ENCODE data around the gene RAB34.

Gene RAB34, protein sequence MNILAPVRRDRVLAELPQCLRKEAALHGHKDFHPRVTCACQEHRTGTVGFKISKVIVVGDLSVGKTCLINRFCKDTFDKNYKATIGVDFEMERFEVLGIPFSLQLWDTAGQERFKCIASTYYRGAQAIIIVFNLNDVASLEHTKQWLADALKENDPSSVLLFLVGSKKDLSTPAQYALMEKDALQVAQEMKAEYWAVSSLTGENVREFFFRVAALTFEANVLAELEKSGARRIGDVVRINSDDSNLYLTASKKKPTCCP

DNA sequence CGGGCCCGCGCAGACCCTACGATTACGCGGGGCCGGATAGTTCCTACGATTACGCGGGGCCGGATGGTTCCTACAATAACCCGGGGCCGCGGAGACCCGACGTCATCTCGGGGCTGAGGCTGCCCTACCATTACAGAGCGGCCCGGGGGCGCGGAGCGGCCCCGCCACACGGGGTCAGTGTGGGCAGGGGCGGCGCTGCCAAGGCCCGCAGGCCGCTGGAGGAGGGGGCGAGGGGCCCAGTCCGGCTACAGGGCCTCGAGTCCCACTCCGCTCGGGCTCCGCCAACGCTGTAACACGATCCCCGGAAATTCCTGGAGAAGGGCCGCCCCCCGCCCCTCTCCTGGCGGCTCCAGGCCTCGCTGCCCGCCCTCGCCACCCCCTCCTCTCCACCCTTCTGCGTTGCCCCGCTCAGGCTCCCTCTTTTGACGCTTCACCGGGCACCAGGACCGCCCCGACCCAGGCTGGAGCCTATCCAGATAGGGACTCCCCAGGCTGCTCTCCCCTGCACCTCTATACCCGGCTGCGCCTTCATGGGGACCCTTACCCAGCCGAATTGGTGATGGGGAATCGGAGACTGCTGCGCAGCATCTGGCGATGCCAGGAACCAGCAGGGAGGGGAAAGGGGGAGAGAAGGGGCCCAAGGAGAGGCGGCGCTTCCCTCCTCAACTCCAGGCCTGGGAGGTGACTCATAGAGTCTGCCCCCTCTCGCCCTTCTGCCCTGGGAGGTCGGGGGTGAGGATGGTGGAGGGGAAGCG, at the start of gene RAB34:
TSS of gene RAB34 (minus strand) at position 291 of the 755 bp plus-strand sequence. CDS start 602 bp downstream, outside the sequence.
- DNase-seq (ENCODE audit: low read depth), result no peak

DNA sequence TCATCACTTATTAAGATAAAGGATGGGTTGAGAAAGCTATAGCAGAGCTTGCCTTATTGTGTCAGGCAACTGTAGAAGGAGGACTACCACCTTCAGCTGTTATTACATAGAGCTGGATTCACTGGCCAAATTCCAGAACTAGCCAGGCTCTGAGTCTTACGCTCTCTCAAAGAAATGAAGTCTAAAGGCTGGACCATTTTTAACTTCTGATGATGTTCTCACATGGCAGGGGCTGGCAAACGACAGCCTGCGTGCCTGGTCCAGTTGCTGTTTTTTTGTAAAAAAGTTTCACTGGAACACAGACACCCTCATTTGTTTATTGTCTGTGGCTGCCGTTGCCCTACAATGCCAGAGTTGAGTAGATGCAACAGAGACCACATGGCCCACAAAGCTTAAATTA, 47.4 kb upstream of the RAB34 start:
- no peak for DNase-seq (ENCODE audit: low read depth)

DNA sequence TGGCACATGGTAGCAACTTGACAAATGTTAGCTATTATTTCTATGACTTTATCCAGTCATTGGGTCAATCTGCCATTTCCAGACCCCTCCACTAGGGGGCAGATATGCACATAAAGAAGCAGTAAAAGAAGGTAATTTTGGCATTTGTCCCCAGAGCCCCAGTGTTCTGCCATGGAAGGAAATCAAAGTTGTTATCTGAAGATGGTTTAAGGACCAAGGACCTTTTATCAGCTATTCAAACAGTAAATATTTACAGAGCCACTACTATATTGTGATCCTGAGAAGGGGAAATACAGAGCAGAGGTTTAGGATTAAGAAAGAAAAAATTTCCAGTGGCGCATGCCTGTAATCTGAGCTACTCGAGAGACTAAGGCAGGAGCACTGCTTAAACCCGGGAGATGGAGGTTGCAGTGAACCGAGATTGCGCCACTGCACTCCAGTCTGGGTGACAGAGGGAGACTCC, 46.2 kb upstream of the RAB34 start:
- DNase-seq (ENCODE audit: low read depth), result peak; percentile 32

DNA sequence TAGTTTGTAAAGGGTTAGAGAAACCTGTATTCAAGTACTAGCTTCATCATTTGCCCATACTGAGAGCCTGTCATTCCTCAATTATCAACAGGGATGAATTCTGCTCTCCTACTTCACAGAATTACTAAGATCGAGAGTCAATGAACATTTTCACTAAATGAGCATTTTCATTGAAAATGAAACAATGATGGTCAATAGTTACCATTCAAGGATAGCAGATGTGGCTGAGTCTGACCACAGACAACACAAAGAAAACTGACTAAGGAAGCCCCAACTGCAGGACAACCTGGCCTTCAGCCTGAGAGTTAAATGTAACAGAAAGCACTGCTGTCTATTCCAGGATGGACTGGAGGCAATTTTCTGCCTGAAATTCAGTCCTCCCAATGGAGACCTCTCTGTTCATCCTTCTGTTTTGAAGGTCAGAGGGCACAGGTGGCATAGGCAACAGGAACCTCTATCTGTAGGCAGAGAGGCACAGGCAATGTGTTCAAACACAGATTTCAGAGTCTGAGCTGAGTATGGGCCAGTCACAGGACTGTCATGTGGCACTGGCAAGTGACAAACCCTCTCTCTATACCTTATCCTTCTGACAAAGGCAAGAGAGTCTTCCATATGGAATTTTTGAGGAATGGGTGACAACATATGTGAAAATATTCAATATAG, 45.6 kb upstream of the RAB34 start:
- no peak for DNase-seq (ENCODE audit: low read depth)

DNA sequence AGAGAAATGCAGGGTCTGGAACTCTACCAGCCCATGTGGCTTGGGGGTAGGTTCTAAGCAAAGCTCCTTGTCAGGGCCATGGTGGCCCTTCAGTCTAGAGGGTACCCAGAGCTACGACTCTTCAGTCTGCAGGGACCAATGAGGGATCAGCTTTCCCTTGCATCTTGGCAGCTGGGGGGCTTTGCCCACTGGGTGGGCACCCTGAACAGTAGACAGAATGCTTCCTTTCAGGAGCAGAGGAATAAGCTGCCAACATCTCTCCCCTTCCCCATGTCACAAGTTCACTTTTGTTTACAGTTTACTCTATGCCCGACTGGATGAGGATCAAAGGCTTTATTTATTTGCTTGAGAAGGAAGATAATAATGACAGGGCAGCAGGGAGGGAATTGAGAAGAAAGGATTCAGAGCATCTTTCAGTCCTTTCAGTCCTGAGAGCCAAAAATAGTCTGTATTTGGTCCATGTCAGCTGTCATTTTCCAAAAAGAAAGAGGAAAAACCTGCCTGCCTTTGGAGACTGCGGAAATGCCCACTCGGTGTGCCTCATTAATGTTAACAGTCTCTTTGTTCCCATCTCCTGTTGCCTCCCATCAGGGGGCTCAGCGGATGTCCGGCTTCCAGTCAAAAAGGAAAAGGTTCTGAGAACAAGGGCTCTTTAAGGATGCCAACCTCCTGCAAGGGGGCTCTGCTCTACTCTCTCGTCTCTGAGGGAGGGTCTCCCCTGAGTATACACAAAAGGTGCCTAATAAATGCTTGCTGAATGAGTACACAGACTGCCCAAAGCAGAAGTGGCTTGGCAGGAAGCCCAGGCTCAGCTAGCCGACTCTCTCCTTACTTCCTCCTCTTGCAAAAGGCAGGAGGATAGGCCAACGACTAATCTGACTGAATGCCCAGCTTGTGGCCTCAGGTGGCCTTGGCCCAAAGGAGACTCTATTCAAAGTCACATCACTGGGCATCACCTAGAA, 43.2 kb upstream of the RAB34 start:
- no peak for DNase-seq (ENCODE audit: low read depth)

DNA sequence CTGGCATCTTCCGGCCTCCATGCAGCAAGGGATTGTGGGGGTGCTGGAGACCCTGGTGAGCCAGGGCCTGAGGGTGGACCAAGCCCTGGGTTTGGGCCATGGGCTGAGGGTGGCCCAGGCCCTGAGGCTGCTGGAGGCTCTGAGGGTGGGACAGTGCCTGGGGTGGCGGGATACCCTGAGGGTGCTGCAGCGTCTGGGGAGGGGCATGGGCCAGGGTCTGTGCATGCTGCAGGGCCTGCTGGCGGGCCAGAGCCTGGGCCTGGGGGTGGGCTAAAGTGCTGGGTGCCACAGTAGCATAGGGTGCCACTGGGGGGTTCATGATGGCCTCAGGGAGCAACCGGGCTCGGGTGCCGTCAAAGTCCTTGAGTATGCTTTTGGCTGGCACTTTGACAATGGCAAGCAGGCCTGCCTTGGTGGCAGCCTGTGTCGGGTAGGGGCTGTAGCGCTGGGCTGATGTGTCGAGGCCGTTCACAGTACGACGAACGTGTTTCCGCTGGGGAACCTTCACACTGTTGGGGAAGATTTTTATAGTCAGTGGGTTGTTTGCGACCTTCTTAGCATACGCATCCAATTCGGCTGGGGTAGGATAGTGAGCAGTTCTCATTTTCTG, 41.7 kb upstream of the RAB34 start:
- DNase-seq (ENCODE audit: low read depth), result no peak

DNA sequence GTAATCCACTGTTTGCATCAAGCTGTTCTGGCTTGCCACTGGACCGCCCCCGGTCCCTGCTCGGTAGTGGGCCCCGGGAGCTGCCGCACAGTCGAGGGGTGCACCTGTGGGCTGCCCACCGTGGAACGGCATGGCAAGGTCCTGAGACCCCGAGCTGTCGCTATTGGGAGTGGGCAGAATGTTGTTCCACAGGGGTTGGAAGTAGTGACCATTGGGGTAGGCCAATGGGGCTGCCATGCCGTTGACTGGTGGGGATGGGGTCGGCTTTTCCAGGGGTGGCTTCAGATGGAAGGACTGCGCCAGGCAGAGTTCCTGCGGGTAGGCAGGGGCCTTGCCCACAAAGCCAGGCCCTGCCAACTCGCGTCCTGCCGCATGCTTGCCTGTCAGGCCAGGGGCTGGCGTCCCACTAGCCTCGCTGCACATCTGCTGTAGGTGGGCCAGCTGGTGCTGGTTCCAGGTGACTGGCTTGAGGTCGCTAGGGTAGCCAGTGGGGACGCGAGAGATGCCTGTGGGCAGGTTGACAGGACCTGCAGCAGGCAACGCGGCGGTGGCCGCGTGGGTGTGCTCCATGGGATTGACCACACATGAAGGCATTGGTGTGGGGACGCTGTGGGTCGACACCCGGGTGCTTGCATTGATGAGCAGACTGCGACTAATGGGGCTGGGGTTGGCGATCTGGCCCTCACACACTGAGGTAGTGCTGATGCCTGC, 40.9 kb upstream of the RAB34 start:
- no peak for DNase-seq (ENCODE audit: low read depth)

DNA sequence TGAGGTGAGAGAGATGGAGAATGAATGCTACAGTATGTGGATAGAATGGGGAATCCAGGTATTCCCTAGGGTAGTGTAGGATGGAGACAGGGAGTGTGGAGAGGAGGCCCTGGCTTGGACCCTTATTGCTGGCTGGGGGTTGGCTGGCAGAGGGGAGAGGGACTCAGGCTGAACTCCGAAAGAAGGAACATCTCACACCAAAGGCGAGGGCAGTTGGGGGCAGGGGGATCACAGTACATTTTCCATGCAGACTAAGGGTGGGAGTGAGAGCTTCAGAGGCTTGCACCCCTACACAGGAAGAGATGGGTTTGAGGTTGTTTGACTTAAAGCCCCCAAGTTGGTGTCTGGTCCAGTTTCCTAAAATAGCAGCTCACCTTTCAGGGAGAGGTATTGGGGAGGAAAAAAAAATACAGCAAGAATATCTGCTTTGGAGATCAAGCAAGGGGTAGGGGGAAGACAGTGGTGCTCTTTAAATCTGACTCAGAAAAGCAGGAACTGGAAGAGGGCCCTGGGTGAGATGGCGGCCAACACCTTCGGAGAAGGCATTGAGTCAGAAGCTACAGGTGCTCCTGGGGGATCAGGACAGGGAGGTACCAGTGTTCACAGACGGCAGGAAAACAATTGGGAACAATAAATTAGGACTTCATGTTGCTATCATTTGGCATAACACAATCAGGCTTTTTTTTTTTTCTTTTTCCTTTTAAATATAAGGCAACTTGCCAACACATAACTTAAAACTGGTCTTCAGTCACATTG, 38.6 kb upstream of the RAB34 start:
- DNase-seq (ENCODE audit: low read depth), result no peak

DNA sequence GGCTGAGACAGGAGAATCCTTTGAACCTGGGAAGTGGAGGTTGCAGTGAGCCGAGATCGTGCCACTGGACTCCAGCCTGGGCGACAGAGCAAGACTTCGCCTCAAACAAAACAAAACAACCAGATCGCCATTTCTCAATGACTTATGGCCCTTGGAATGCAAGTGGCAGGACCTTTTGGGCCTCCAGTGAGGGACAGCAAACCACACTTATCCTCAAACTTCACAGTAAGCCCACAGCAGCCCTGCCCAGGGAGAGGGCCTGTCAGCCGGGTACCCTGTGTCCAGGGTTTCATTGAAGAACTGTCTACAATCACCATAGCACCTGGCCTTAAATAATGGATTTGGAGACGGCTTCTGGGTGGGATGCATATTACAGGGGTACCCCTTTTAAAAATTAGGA, 37.8 kb upstream of the RAB34 start:
- DNase-seq (ENCODE audit: low read depth), result no peak

DNA sequence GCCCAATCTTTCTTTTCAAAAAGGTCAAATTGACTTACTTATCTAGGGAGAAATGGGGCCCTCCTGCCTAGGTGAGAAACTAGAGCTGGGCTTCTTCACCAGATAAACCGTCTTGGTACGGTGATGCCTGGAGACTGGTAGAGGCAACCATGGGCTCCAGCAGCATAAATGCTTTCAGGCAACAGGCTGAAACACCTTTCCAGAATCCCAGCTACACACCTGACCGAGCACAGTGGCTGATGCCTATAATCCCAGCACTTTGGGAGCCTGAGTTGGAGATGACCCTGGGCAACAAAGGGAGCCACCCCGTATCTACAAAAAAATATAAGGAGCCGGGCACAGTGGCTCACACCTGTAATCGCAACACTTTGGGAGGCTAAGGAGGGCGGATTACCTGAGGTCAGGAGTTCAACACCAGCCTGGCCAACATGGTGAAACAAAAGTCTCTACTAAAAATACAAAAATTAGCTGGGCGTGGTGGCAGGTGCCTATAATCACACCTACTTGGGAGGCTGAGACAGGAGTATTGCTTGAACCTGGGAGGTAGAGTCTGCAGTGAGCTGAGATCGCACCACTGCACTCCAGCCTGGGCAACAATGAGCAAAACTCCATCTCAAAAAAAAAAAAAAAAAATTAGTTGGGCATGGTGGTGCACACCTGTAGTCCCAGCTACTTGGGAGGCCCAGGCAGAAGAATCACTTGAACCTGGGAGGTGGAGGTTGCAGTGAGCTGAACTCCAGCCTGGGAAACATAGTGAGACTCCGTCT, 34.1 kb upstream of the RAB34 start:
- DNase-seq (ENCODE audit: low read depth), result no peak

DNA sequence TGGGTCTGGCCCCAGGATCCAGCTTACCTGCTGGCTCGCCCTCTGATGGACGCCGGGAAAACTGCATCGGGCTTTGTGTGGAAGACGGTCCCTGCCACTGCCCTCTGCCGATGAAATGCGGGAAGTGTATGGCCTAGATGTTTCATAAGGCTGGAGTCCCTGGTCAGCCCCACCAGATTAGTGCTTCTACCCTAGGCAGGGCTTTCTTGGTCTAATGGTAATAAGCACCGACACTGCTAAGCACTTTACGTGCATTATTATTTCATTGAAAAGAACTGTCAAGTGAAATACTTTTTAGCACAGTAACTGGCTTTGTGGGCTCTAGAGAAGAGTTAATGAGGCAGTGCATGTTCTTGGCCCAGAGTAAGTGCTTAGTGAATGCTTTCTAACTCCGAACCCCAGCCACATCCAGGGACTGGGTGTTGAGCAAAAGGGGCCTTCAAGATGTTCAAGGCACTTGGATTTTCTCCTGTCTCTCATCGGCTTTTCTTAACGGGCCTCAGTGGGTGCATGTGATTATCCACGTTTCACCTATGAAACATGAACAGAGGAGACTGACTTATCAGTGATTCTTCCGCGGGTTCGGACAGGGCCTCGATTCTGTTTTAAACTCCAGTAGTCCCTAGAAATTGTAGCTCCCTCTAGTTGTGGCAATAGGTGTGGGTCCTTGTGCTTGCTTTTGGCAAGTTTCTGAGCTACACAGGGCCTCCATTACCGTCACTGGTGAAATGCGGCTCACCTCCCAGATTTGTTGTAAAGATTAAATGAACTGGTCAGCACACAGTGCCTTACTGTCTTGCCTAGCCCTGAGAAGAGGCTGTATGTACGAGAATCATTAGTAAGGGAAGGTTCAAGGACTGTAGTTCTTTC, 32.7 kb upstream of the RAB34 start:
- peak; percentile 76 for DNase-seq (ENCODE audit: low read depth)

DNA sequence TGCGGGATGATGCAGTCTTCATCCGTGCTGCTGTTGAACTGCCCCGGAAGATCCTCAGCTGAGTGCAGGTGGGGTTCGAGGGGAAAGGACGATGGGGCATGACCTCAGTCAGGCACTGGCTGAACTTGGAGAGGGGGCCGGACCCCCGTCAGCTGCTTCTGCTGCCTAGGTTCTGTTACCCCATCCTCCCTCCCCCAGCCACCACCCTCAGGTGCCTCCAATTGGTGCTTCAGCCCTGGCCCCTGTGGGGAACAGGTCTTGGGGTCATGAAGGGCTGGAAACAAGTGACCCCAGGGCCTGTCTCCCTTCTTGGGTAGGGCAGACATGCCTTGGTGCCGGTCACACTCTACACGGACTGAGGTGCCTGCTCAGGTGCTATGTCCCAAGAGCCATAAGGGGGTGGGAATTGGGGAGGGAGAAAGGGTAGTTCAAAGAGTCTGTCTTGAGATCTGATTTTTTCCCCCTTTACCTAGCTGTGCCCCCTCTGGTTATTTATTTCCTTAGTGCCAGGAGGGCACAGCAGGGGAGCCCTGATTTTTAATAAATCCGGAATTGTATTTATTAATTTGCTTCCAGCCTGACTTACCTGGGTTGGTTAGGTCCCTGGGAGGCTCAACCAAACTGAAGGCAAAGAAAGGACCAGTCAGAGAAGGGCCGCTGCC, 32.0 kb upstream of the RAB34 start:
- DNase-seq (ENCODE audit: low read depth), result no peak

DNA sequence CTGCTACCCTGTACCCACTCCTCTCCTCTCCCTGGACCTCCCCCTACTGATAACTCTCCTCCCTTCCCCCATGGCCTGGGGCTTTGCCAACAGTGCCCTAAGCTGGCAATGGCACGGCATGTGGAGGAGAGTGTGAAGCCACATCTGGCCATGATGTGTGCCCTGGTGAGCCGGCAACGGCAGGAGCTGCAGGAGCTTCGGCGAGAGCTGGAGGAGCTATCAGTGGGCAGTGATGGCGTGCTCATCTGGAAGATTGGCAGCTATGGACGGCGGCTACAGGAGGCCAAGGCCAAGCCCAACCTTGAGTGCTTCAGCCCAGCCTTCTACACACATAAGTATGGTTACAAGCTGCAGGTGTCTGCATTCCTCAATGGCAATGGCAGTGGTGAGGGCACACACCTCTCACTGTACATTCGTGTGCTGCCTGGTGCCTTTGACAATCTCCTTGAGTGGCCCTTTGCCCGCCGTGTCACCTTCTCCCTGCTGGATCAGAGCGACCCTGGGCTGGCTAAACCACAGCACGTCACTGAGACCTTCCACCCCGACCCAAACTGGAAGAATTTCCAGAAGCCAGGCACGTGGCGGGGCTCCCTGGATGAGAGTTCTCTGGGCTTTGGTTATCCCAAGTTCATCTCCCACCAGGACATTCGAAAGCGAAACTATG, 31.3 kb upstream of the RAB34 start:
- DNase-seq (ENCODE audit: low read depth), result no peak

DNA sequence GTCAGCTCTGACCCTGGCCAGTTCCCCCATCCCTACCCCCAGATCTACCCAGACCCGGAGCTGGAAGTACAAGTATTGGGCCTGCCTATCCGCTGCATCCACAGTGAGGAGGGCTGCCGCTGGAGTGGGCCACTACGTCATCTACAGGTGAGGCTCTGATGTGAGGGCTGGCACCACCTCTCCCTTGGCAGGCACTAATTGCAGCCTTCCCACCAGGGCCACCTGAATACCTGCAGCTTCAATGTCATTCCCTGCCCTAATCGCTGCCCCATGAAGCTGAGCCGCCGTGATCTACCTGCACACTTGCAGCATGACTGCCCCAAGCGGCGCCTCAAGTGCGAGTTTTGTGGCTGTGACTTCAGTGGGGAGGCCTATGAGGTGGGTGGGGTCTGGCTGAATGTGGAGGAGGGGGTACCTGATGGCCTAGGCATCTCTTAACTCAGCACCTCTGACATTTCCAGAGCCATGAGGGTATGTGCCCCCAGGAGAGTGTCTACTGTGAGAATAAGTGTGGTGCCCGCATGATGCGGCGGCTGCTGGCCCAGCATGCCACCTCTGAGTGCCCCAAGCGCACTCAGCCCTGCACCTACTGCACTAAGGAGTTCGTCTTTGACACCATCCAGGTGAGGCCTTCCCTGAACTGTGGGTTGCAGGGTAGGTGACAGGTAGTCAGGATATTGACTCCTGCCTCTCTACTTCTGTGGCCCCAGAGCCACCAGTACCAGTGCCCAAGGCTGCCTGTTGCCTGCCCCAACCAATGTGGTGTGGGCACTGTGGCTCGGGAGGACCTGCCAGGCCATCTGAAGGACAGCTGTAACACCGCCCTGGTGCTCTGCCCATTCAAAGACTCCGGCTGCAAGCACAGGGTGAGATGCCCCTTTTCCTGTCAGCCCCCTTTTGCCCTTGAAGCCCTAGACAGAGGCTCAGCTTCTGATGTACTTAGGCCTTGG, 30.4 kb upstream of the RAB34 start:
- no peak for DNase-seq (ENCODE audit: low read depth)

DNA sequence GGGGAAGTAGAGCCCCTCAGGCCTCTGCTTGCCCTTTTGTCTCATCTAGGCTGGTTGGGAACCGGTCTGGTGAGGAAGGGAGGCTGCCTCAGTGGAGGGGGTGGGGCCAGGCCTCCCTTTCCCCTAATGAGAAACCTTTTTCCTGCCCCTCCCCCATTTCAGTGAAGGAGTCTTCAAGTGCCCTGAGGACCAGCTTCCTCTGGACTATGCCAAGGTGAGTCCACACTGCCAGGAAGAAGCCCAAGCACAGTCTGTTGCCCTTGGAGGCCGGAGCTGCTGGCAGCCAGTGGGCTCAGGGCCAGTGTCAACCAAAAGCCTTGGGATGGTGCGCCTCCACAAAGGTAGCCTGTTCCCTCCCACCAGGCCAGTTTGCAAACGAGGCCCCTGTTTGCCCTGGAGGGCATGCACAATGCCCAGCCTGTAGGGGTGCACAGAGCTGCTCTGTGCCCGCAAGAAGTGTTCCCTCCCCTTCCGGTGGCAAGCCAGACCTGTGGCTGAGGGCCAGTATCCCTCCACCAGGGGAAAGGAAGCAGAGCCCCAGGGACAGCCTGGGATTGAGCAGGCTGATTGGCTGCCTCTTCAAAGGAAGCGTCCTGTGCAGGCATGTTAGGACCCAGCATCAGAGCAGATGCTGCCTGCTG, 29.5 kb upstream of the RAB34 start:
- no peak for DNase-seq (ENCODE audit: low read depth)
